GM21723 (cell line): Measurements from ENCODE around the gene THSD4.
"Not testable (repeated sequence)": the region's sequence is repeated elsewhere in the genome, so short reads cannot be mapped to it uniquely, and the experiment has no call there.

Source experiments
- ATAC-seq: cut with Tn5 transposase; IDR thresholded peaks from one replicate; pipeline ENCODE4 v1.9.1; 2021; ENCODE audit warnings: mild to moderate bottlenecking, moderate library complexity; ENCODE audit not compliant: unreplicated experiment

The THSD4 gene

DNA sequence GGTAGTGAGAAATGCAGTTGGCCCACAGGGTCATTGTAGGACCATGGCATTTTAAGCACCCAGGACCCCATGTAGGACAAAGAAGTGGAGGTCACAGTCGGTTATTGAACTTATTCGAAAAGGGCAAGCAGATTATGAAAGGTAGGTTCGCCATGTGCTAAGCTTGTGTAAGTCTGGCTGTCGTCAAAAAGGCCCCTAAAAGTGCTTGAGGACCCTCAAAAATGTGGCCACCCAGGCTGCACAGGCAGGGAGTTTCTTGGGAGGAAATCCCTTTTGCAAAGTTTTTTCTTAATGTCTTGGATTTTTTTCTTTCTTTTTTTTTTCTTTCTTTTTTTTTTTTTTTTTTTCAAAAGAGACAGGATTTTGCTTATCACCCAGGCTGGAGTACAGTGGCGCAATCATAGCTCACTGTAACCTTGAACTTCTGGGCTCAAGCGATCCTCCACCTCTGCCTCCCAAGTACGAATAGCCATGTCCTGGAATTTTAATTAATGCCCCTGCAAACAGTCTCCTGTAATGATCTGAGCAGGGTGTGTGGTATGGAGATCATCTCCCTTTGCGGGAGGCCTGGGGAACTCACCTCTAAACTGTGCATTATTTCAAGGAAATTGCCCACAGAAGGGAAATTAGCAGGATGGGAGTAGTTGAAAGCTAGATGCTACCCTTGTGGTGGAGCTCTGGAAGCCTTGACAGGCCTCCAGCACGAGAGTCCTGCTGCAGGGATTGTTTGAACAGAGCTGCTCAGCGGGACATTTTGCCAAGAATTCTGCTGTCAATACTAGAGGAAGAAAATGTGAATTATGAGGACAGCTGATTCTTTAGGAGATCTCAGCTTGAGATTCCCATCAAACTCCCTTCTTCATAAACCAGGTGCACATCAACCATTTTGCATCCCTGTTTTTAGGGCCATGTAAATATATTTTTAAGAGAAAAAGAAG is 28.4 kb downstream of the THSD4 start:
- no peak for ATAC-seq

DNA sequence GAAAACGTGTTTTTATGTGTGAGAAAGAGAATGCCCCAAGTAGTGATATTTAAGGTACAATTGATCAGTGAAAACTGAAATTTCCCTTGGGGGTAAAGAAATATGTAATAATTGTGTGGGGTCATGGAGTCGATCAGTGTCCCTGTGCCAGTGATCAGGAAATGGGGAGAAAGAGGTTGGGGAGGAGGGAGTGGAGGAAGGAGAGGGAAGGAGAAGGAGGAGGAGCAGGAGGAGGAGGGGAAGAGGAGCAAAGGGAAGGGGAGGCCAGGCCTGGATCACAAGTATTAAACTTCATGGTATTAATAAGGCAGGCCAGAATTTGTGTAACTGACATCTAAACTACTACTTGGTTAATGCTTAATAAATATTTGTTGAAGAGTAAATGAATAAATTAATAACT is 30.4 kb downstream of the THSD4 start:
- no peak for ATAC-seq

DNA sequence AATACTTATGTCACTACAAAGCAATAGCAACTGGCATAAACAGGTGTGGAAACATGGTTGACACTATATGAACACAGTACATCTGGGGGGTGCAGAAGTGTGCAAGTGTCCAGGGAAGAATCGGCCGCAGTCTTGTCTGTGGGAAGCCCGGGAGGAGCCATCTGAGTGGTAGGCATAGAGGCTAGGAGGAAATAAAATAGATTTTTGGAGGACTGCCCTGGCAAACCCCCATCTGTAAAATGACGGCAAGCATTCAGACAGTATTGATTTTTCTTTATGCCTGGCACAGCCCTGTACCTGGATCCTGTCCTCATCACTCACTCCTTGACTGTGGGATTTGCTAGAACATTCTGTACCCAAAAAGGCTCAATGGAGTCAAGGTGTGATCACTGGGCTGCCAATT is 31.3 kb downstream of the THSD4 start:
- no peak for ATAC-seq

DNA sequence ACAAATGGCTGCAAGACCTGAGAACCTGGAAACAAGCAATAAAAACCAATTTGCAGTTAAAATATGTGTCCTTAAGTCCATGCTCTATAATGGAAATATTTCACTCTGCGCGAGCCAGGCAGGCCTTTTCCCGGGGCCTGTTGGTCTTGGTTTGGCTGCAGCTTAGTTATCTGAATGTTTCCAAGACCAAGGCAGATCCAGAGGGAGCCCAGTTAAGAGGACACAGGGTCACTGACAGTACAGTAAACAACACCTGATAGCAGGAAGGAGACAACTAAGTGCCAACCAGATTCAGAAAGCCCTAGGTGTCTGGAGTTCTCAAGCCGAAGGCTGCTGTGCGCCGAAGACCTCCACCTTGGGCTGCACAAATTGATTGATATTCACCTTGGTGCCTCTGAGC is 32.8 kb downstream of the THSD4 start:
- ATAC-seq, result no peak

DNA sequence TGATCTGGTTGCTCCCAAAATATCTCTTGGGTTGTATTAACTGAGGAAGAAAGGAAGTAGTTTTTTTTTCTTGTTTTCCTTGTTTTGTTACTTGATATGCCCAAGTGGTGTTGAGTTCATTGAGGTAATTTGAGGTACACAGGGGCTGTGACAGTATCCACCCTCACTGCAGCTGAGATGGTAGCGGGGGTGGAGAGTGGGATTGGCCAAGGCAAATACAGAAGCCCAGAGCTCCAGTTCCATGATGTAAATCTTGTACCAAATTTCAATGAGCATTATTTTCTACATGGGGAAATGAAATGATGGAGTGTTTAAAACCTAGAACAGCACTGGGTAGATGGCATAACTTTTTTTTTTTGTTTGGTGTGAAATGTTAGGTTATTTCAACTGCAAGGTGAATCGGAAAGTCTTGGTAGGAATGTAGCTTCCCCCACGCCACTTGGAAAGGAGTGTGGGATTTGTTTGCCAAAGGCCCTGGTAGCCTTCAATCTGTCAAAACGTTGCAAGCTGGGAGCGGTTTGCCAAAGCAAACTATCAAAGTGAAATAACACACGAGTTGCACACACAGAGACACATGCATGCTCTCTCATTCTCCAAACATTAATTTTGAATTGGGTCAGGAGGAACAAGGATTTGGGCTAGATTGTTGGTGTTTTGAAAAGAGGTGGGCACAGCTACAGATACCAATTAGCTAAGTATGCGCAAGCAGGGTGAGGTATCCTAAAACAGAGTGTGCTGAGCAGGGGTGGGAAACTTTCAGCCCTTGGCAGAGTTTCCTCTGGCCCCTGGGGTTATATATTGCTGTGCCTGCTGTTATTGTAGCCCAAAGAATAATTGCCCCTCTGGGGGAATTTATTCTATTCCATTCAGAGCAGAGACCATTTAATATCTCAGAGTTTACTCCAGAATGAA is 34.6 kb downstream of the THSD4 start:
- no peak for ATAC-seq

DNA sequence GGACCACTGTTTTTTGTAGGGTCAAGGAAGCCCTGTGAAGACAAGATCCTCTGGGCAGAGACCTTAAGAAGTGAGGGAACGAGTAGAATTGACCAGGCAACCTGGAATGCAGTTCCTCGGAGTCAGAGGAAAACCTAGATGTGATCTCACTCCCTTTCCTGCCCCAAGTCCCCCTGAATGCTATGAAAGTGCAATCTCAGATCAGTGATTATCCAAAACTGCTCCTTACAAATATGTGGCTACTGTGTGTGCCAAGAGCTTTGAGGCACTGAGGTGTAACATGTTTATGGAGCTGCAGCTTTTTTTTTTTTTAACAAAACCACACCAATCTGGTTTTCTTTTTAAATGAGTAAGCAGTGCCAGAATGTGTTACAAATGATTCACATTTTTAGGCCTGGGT is 35.8 kb downstream of the THSD4 start:
- no peak for ATAC-seq

DNA sequence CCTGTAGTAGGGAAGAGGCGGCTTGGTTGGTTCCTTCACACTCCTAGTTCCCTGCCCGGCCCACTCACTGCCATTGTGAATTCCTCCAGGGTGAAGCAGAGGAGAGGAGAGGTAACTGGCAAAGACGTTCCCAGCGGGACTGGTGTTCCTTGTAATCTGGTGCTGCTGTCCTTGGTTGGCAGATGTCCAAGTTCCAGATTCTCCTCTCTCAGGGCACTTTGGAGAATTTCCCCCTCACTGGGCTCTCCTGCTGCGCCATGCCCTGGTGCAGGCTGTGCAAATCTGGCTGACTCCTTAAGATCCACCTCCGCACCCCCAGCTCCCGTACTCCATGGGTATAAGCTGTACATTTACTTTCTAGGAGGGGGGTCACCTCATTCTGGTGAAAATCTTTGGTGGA is 37.3 kb downstream of the THSD4 start:
- no peak for ATAC-seq

DNA sequence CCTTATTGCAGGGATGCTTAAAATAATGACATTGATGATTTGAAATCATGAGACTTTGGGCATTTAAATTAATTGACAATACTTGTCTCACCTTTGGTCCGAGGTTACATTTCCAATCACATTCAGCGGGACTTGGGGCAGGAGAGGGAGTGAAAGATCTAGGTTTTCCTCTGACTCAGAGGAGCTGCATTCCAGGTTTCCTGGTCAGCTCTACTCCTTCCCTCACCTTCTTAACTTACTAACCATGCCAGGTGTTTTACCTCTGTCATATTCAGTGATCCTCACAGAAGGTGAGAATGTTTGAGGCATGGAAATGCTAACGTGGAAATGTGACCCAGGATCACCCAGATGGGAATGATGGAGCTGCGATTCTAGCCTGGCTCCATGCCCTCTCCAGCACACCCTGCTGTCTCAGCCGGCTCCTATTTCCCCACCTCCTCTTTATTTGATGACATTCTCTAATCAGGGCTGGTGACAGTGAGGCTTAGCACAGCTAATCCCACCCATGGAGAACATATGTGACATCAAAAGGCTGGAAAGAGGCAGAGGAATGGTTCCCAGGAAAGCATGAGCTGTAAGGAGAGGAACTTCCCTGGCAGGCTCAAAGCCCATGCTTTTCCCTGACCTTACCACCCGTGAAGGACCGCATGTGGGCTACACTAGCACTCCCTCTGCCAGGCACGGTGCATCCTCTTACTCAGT is 38.7 kb downstream of the THSD4 start:
- no peak for ATAC-seq

DNA sequence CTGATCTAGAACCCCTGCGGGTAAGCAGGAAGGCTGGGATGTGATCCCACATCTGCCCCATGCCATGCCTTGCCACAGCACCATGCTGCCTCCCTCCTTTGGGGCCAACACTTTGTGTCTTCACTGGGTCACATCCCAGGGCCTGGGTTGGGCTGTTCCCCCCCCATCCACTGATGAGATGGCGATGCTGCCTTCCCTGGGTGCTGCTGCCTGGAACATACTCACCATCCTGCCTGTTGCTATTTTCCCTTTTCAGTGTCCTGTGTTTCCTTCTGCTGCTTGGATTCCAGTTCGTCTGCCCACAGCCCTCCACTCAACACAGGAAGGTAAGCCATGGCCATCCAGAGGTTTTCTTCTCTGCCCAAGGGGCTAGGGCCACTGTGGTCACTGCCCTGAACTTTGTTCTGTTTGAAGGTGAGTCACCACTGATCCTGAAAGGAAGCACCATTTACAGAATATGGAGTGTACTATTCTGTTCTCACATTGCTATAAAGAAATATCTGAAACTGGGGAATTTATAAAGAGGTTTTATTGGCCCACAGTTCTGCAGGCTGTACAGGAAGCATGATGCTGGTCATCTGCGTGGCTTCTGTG is 39.4 kb downstream of the THSD4 start:
- no peak for ATAC-seq

DNA sequence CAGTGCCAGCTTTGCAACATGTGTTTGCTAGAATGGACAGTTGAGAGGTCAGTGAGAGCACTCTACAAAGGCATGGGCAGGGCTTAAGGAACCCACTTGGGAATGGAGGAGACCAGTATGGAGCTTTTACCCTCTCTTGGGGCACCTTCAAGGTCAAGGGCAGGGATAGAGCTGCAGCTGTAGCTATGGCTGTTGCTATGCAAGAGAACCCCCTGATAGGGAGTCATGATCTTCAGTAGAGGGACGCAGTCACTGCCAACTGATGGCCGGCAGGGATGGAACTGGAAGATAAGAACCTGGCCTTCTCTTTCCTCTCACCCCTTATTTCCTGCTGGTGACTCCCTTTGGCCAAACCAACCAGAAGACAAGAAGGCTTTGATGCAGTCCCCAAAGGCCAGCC is 40.3 kb downstream of the THSD4 start:
- ATAC-seq, result no peak

DNA sequence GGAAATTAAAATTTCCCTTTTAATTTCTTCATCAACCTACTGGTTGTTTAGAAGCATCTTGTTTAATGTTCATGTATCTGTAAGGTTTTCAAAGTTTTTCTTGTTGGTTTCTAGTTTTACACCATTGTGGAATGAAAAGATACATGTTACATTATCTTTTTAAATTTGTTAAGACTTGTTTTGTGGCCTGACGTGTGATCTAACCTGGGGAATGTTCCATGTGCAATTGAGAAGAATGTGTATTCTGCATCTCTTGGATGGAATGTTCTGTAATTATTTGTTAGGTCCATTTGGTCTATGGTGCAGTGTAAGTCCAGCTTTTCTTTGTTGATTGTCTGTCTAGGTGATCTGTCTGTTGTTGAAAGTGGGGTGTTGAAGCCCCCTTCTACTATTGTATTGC is 45.7 kb downstream of the THSD4 start:
- ATAC-seq, result no peak

DNA sequence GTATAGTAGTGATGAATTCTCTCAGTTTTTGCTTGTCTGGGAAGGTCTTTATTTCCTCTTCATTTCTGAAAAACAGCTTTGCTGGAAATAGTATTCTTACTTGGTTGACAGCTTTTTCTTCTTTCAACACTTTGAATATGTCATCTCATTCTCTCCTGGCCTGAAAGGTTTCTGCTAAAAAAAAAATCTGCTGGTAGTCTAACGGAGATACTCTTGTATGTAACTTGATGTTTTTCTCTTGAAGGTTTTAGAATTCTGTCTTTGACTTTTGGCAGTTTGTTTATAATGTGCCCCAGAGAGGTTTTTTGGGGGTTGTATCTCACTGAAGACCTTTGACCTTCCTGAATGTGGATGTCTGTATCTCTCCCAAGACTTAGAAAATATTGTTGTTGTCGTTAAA is 47.0 kb downstream of the THSD4 start:
- no peak for ATAC-seq

DNA sequence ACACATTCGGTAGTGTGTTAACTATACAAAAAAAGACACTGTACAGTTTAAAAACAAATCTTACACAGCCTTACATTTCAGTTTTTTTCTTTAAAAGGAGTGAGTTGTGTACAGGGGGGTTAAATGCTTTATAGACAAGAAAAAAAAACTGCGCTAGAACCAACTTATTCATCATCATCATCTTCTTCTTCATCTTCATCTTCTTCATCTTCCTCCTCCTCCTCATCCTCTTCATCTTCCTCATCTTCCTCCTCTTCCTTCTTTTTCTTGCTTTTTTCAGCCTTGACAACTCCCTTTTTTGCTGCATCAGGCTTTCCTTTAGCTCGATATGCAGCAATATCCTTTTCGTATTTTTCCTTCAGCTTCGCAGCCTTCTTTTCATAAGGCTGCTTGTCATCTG is 49.3 kb downstream of the THSD4 start:
- ATAC-seq, result not testable (repeated sequence)

DNA sequence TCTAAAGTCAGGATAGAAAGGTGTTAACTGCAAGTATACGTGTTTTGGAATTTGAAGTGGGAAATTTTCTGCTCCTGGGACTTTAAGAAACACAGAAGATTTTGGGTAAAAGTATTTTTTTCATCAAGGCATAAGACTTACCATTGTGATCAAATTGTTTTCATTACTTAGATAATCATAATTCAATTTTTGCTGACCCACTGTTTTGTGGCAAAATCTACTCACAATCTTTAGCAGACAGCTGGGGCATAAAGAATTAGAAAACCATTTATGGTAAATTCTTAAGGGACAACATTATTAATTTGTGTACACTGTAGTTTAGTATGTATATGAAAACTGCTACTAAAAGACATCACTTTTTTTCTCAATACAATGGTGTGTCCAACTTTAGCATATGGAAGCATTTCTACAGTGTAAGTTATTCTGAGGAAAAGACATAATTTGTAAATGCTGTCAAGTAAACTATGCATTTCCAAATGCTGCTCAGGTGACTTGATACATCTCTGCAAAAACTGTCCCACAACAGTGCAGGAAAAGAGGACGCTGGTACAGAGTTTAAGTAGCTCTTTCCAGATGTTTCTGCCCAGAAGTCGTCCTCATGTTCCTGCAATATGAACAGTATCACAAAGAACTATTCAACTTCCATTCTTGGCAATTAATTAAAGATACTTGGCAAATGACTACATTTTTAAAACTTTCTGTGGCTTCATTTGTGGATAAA is 52.3 kb downstream of the THSD4 start:
- no peak for ATAC-seq

DNA sequence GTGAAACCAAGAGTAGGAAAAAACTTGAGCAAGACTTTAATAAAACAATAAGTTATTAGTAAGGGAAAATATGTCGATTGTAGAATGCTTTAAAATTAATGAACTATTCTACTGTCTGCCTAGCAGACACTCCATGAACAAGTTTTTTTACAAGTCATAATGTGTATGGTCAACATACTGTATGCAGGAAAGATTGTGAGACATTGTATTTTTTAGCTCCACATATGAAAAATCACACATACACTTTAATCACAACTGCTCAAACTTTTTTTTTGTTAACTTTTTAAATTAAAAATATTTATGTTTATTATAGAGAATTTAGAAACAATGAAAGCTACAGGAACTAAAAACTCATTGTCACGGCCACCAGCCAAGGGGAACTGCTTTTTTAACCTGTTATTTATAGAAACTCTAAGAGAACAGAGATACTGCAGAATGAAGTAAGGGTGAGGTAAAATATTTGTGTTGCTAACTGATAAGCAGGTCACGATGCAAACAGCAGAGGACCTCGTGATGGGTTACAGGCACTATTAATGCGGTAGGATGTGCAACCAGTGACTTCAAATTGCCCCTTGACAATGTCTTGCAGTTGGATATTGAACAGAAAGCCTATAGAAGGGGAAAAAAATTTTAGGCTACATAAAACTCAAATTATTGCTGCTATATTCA is 53.0 kb downstream of the THSD4 start:
- no peak for ATAC-seq

DNA sequence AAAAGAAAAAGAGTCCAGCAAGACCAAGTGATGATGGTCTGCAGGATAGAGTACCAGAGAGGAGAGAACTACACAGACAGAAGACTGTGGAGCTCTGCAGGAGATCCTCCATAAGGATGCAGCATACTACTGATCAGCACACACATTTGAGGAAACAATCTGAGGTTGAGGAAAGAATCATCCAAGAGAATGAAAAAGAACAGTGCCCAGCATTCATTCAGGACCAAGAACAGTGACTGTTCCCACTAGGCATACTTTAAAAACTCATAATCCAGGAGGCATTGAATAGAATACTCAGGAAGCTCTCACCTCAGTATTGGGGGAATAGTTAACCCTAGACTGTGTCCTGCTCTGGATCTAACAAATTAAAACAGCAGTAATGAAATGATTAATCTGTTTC is 54.9 kb downstream of the THSD4 start:
- ATAC-seq, result no peak

DNA sequence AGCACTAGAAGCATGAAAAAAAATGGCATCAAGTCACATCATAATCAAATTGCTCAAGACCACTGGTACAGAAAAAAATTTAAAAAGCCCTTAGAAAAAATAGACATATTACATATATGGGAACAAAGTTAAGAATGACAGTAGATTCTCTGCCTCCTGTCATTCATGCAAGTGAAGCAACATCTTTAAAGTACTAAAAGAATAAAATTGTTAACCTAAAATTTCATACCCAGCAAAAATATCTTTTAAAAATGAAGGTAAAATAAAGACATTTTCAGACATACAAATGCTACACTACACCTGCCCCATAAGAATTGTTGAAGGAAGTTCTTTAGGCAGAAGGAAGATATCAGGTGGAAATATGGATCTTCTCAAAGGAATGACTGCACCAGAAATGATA is 55.9 kb downstream of the THSD4 start:
- no peak for ATAC-seq

DNA sequence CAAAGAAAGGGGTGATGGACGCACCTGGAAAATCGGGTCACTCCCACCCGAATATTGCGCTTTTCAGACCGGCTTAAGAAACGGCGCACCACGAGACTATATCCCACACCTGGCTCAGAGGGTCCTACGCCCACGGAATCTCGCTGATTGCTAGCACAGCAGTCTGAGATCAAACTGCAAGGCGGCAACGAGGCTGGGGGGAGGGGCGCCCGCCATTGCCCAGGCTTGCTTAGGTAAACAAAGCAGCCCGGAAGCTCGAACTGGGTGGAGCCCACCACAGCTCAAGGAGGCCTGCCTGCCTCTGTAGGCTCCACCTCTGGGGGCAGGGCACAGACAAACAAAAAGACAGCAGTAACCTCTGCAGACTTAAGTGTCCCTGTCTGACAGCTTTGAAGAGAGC is 59.1 kb downstream of the THSD4 start:
- not testable (repeated sequence) for ATAC-seq

DNA sequence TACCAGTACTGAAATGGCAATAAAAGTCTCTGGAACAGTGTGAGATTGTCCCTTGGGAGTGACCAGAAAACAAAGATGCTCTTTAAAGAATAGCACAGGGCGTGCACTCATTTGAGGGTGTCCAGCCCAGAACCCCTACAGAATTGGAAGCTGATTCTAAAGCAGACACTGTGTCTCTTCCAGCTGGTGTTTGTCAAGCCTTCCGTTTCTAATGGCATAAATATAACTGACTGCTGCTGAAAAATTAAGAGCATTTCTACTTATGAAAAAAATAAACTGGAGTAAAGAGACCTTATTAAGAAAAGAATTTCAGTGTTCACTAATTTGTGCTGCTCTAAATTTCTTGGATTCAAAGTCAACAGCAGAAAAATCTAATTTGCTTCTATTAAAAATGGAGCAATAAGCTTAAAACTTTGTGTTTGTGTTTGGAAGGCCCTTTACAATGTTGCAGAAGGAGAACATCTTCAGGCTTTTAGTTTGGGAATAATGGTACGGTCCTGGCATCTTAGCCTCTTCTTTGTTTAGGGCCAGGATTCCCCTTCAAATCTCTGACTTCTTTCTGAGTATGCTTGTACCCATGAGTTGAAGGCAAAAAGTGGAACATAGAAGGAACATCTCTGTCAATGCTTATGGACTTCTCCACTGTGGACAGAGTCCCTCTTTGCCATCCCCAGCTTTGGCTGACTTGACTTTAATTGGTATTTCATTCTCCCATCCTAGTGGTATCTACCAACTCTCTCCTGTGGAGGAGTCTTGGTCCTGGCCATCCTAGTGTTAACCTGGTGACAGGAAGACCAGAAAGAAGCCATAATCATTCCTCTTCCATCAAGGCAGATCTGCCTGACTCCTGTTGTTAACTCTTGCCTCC is 65.9 kb downstream of the THSD4 start:
- ATAC-seq, result no peak
